GM18951 (cell line): ENCODE results near the gene DCC.

Experiments used
- POLR2A ChIP-seq: IDR thresholded peaks from 4 replicates; pipeline ENCODE4 v1.6.1; 2011; ENCODE audit warnings: mild to moderate bottlenecking; ENCODE audit not compliant: insufficient read length, insufficient read depth; ENCODE audit errors: extremely low read depth
- in situ Hi-C: fragments of 300-500 bp; cut with MboI; formaldehyde crosslinking; loops from one replicate; pipeline ENCODE4 v1.12.0; 2022; ENCODE audit warnings: low sequenced_read_pairs, mixed read lengths, inconsistent platforms; ENCODE audit not compliant: unreplicated experiment

DCC gene

DNA sequence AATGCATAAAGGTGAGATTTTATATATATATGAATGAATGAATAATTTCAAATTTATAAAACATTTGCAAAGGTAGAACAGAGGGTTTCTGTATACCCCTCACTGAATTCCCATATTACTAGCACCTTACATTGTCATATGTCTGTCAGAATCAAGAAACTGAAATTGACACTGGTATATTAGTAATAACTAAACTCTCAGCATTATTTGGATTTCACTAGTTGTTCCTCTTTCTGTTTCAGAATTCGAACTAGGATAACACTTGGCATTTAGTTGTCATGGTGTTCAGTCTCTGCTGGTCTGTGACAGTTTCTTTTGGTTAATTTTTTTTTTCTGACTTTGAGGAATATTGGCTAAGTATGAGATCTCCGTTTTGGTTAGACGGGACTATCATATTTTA lies 275.9 kb downstream of the DCC start:
- in situ Hi-C loops = no loop called here
- TF ChIP-seq POLR2A = no peak

DNA sequence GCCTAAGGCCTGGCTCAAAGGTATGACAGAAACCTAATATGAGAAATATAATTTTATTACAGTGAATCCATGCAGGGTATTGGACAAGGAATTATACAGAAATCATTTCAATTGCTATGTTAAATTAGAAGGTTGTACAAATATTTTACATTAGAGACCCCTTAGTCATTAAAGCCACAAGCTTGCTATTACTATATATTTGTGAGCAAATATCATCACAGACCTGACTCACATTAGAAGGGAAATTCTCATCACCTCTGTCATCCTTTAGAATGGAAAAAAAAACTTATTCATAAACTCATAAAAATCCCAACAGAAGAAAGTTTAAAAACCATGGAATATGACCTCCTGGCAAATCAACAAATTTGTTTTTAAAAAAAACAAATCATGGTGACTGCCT lies 277.9 kb downstream of the DCC start:
- no peak for TF ChIP-seq POLR2A
- in situ Hi-C loops = no loop called here

DNA sequence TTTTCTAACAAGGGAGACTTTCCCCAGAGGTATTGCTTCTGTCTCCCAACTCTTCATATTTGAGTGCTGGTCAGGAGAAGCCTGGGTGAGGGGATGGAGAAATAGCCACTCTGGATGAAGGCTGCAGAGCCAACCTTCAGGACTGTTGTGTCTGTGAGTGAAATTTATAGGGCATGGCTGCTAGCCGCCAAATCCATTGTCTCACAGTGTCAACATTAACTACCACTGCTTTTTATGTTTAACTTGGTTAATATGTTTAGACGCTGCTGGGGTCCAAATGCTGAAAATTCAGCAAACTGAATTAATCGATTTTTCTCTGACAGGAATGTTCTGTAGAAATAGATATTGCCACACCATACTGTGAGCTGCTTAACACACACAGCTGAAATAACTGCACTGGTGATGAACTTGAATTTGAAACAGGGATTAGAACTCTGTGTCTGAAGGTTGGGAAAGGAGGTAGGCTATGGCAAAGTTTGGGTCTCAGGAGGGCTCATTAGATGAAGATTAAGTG lies 281.0 kb downstream of the DCC start:
- in situ Hi-C loops = no loop called here
- TF ChIP-seq POLR2A = no peak

DNA sequence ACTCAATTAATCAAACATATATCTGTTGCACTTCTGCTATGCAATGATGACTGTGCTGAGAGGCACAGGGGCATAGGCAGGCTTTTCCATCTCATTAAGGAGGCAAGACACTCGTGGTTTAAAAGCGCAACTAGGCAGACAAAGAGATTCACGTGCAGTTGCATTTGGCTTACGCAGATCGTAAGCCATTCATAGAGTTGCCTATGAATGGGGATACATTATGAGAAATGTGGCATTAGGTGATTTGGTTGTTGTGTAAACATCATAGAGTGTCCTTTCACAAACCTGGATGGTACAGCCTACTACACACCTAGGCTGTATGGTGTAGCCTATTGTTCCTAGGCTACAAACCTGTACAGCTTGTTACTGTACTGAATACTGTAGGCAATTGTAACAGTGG lies 284.7 kb downstream of the DCC start:
- no peak for TF ChIP-seq POLR2A
- in situ Hi-C loops = no loop called here

DNA sequence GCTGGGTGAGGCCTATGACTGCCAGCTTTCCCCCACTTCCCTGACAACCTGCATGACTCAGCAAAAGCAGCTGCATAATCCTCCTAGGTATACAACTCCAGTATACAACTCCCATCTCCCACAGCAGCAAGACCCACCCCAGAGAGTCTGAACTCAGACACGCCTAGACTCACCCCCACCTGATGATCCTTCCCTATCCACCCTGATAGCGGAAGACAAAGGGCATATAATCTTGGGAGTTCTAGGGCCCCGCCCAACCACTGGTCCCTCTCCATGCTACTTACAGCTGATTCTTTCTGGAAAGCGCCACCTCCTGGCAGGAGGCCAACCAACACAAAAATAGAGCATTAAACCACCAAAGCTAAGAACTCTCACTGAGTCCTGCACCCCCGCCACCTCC lies 296.5 kb downstream of the DCC start:
- in situ Hi-C loops = no loop called here
- TF ChIP-seq POLR2A = no peak

DNA sequence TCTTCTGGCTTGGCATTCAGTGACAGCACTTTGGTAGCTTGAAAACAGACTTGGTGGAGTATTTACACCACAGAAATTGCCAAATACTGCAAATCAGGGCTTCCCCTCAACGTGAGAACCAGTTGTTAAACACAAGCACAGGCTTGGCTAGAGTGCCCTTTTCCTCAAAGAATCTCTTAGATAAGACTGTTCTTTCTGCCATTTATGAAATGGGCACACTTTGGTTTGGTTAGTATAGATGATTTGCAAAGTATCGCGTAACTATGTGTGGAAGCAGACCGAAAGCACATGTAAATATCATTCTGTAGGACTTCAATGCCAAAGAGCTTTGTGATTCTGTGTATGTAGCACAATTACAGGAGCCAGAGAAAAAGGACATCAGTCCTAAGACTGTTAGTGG lies 308.2 kb downstream of the DCC start:
- in situ Hi-C loops = no loop called here
- TF ChIP-seq POLR2A = no peak

DNA sequence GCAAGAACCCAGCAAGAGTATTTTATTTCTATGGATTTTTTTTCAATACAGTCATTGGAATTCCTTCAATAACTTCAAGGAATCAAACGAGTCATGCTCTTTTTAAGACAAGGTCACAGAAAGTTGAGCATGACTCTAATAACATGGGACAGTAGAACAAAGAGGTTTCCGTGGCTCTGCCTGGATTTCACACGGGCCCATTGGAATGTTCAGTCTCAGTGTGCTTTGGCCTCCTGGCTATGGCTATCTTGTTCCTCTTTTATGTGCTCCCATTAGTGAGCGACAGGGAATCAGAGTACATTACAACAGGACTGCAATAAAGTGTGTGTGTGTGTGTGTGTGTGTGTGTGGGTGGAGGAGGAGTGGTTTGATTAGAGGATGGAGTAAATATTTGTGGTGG lies 312.4 kb downstream of the DCC start:
- TF ChIP-seq POLR2A = no peak
- in situ Hi-C loops = no loop called here

DNA sequence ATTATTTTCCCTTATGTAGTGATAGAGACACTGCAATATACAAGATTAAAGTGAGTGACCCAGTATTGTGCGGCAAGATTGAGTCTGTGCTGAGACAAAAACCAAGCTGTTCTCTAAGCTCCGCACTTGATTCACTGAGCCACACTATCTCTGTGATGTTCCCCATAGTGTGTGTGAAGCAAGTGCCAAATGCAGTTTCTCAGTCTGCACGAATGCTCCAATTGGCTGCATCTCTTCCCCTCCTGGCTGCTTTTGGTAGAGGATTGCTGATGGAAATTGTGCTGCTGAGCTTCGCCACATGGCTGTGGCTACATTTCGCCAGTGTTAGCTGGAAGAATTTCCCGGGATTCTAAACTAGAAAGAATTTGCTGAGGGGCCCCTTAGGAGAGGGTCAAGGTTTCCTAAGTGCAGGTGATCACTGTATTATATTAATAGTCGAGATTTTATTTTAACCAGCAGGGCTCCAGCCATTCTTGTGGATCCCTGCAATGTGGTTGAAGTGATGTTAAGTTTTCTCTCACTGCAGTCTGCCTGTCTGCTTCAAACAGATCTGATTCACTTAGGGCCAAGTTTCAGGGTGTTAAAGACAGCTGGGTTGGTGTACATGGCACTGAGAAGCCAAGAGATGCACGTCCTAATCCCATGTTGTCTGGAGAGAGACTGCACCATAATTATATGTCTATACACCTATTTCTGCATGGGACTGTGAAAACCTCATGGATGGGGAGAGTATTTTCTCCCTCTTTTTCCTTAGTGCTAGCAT lies 317.2 kb downstream of the DCC start:
- in situ Hi-C loops = no loop called here
- TF ChIP-seq POLR2A = no peak

DNA sequence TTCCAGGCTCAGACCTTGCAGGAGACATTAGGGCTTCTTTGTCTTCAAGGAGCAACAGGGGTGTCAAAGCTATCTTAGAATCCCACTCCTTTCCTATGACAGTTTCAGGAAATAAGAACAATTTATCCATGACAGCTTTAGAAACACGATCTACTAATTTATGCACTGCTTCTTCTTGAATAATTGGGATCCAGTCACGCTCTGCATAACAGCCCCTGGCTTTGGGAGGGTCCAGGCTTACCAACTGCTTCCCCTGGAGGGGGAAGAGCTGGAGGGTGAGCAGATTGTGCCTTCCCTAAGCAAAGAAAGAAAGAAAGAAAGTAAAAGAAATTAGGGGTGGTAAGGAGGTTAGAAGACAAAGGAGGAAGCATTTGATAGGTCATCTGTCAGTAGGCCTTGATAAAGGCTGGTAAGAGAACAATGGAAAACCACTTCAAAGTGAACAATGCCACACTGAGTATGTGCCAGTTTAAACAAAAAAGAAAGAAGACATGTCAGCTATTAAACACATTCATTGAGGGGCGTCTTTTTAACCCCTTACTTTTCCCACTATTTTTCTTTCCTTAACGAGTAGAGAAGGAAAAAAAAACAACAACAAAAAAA lies 327.6 kb downstream of the DCC start:
- TF ChIP-seq POLR2A = no peak
- in situ Hi-C loops = no loop called here

DNA sequence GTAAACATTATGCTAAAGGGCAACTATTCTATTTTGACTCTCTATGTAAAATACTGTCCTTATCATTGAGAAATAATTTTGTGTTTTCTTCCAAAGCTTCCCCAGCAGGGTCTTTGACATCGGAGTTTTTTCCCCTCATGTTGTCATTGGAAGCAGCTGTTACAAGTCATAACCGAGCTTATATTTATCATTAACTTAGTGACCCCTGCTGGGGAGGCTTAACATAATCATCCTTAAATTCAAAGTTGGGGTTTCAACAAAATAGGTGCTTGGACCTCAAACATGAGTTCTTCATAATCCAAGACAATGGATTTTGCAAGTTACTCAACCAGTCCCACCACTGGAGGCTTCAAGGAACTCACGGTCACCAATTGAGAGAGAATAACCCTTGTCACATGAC lies 330.9 kb downstream of the DCC start:
- TF ChIP-seq POLR2A = no peak
- in situ Hi-C loops = no loop called here

DNA sequence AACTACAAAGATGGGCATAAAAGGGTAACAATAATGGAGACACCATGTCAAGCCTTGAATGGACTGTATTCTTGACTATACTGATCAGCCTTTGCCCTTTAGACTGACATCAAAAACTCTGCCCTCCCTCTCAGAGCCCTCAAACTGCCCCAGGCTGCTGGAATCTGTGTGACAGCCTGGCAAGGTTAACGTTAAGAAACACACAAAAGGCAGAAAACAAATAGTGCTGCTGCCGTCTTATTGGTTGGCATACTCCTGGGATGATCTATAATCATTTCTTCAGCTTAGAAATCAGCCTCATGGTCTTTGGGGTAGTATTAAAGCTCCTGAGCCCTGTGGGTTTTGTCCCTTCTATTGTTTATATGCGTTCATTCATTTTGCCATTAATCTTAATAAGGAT lies 338.0 kb downstream of the DCC start:
- in situ Hi-C loops = no loop called here
- no peak for TF ChIP-seq POLR2A

DNA sequence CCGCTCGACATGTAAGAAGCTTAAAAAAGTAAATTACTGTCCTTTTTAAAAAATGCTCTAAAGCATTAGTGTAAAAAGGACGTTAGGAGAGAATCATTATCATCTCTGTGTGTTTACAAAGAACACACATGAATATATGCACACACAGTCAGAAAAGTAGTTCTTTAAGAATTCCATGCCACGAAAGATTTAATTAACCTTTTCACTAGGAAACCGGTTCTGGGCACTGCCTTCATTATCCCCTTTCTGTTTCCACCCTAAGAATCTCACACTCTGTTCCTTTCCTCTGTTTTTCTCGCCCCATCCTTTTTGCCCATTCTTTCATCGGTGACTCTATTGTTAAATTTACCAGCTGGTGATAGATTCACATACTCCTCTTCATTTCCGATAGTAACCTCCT lies 338.6 kb downstream of the DCC start:
- in situ Hi-C loops = no loop called here
- TF ChIP-seq POLR2A = no peak

DNA sequence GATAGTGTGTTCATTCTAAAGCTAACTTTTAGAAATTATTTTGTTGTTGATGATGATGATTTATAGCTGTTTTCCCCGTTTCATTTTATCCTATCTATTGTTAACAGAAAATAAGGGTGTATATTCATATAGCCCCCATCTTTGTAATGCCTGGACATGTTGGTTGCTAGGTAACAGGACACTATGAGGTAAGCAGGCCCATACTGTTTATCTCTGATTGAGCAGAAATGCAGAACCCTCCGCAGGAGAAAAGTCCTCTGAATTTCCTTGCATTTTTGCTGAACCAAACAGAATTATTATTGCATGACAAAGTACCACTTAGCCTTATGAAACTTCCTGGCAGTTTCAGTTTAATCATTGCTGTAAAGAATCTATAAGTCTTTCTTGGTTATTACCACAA lies 339.4 kb downstream of the DCC start:
- no peak for TF ChIP-seq POLR2A
- in situ Hi-C loops = no loop called here

DNA sequence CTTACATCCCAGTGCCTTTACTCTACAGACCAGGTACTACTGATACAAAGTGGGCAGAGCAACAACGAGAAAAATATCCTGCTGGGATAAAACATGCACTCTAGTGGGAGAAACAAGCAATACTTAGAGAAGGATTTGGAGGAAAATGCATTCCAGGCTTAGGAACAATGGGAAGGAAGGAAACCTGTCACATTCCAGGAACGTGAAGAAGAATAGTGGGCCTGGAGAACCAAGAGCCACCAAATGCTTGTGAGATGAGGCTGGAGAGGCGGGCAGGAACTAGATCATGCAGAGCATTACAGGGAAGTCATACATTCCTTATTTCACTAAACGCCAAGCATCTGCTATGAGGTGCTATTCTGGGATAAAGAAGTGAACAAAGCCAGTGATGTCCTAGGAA lies 342.3 kb downstream of the DCC start:
- in situ Hi-C loops = no loop called here
- no peak for TF ChIP-seq POLR2A
